H9 (cell line): ENCODE data around the gene PRAMEF10. TPM values are rescaled to one million over a fixed set of nuclear protein-coding genes. Genes with fewer than 3 reads are reported as not detected.
"Not testable (repeated sequence)": the region's sequence is repeated elsewhere in the genome, so short reads cannot be mapped to it uniquely, and the experiment has no call there.

Experiments used
- DNase-seq: peaks from one replicate; pipeline ENCODE4 v3.0.0-alpha.2; 2017
- H2AFZ ChIP-seq: one replicate; pipeline ENCODE4 v1.6.1; 2013; ENCODE audit warnings: mild to moderate bottlenecking, low read length, control low read depth, moderate library complexity
- H2AK5ac ChIP-seq: 2 replicates; pipeline ENCODE4 v1.6.1; 2013; ENCODE audit warnings: low read length, control low read depth, mixed read lengths; ENCODE audit not compliant: insufficient read length
- H2BK120ac ChIP-seq: one replicate; pipeline ENCODE4 v1.6.1; 2013; ENCODE audit warnings: low read depth, mild to moderate bottlenecking, low read length, control low read depth, inconsistent platforms; ENCODE audit not compliant: poor library complexity, severe bottlenecking
- H2BK12ac ChIP-seq: 2 replicates; pipeline ENCODE4 v1.6.1; 2013; ENCODE audit warnings: low read length, control low read depth, mixed read lengths, low read depth; ENCODE audit not compliant: insufficient read length
- H2BK15ac ChIP-seq: 2 replicates; pipeline ENCODE4 v1.6.1; 2013; ENCODE audit warnings: low read depth, low read length, control low read depth
- H2BK20ac ChIP-seq: one replicate; pipeline ENCODE4 v1.6.1; 2013; ENCODE audit warnings: low read depth, mild to moderate bottlenecking, low read length, control low read depth, inconsistent platforms; ENCODE audit not compliant: poor library complexity, severe bottlenecking
- H2BK5ac ChIP-seq: 2 replicates; pipeline ENCODE4 v1.6.1; 2013; ENCODE audit warnings: low read length, control low read depth, mixed read lengths; ENCODE audit not compliant: insufficient read length
- H3K14ac ChIP-seq: 2 replicates; pipeline ENCODE4 v1.6.1; 2013; ENCODE audit warnings: low read length, control low read depth; ENCODE audit not compliant: insufficient read depth
- H3K18ac ChIP-seq: 2 replicates; pipeline ENCODE4 v1.6.1; 2013; ENCODE audit warnings: low read depth, mild to moderate bottlenecking, mixed read lengths, low read length, control low read depth; ENCODE audit not compliant: insufficient read length
- H3K23ac ChIP-seq: 2 replicates; pipeline ENCODE4 v1.6.1; 2013; ENCODE audit warnings: low read length, control low read depth, mixed read lengths, low read depth; ENCODE audit not compliant: insufficient read length
- H3K23me2 ChIP-seq: 2 replicates; pipeline ENCODE4 v1.6.1; 2013; ENCODE audit warnings: low read depth, mild to moderate bottlenecking, mixed read lengths, low read length, control low read depth; ENCODE audit not compliant: insufficient read length, poor library complexity, severe bottlenecking
- H3K27ac ChIP-seq: 2 replicates; pipeline ENCODE4 v1.5.1; 2013; ENCODE audit warnings: low read length, control low read depth, mixed read lengths, low read depth; ENCODE audit not compliant: insufficient read length
- H3K27me3 ChIP-seq: 2 replicates; pipeline ENCODE4 v1.6.1; 2013; ENCODE audit warnings: low read length, control low read depth, inconsistent platforms; ENCODE audit not compliant: insufficient read depth
- H3K4ac ChIP-seq: 2 replicates; pipeline ENCODE4 v1.6.1; 2013; ENCODE audit warnings: low read depth, mild to moderate bottlenecking, control low read depth, inconsistent platforms, low read length, moderate library complexity
- H3K4me1 ChIP-seq: 2 replicates; pipeline ENCODE4 v1.6.1; 2013; ENCODE audit warnings: low read length, control low read depth, inconsistent platforms; ENCODE audit not compliant: insufficient read depth
- H3K4me2 ChIP-seq: 2 replicates; pipeline ENCODE4 v1.6.1; 2013; ENCODE audit warnings: low read length, control low read depth, mixed read lengths; ENCODE audit not compliant: insufficient read length, insufficient read depth
- H3K56ac ChIP-seq: 2 replicates; pipeline ENCODE4 v1.6.1; 2013; ENCODE audit warnings: low read depth, mild to moderate bottlenecking, mixed read lengths, low read length, control low read depth; ENCODE audit not compliant: insufficient read length
- H3K79me1 ChIP-seq: 2 replicates; pipeline ENCODE4 v1.6.1; 2013; ENCODE audit warnings: low read depth, mild to moderate bottlenecking, moderate library complexity, low read length, control low read depth, inconsistent platforms; ENCODE audit not compliant: insufficient read depth, poor library complexity, severe bottlenecking
- H3K79me2 ChIP-seq: 2 replicates; pipeline ENCODE4 v1.6.1; 2013; ENCODE audit warnings: low read length, control low read depth, inconsistent platforms; ENCODE audit not compliant: insufficient read depth
- H3K9ac ChIP-seq: 2 replicates; pipeline ENCODE4 v1.6.1; 2013; ENCODE audit warnings: low read length, control low read depth, mixed read lengths; ENCODE audit not compliant: insufficient read length; ENCODE audit errors: extremely low read depth
- H3K9me3 ChIP-seq: one replicate; pipeline ENCODE4 v1.6.1; 2013; ENCODE audit warnings: low read depth, low read length, inconsistent platforms; ENCODE audit not compliant: control insufficient read depth
- H3T11ph ChIP-seq: one replicate; pipeline ENCODE4 v1.6.1; 2013; ENCODE audit warnings: mild to moderate bottlenecking, low read length, control low read depth, inconsistent platforms
- H4K20me1 ChIP-seq: one replicate; pipeline ENCODE4 v1.6.1; 2013; ENCODE audit not compliant: control insufficient read depth, insufficient read length, insufficient read depth
- H4K5ac ChIP-seq: 2 replicates; pipeline ENCODE4 v1.6.1; 2013; ENCODE audit warnings: low read depth, mild to moderate bottlenecking, mixed read lengths, low read length, control low read depth; ENCODE audit not compliant: insufficient read length
- H4K8ac ChIP-seq: replicated peaks from 2 replicates; pipeline ENCODE4 v1.6.1; 2013; ENCODE audit warnings: low read length, control low read depth, mixed read lengths, low read depth; ENCODE audit not compliant: insufficient read length
- H4K91ac ChIP-seq: 2 replicates; pipeline ENCODE4 v1.6.1; 2013; ENCODE audit warnings: low read depth, mild to moderate bottlenecking, moderate library complexity, mixed read lengths, low read length, control low read depth; ENCODE audit not compliant: insufficient read length
- H3K27ac Mint-ChIP-seq, 3 experiments: 2 replicates in 2 of 3; 3 replicates in 1 of 3; pipeline ENCODE4 v1.8.0; 2020 to 2021; ENCODE audit warnings: mixed read lengths in 3 of 3, mild to moderate bottlenecking in 1 of 3, moderate library complexity in 1 of 3
- H3K27me3 Mint-ChIP-seq: 2 replicates; pipeline ENCODE4 v1.8.0; 2021; ENCODE audit warnings: low read depth, mild to moderate bottlenecking, moderate library complexity, mixed read lengths
- H3K36me3 Mint-ChIP-seq, 3 experiments: 2 replicates in 2 of 3; 3 replicates in 1 of 3; pipeline ENCODE4 v1.8.0; 2020 to 2021; ENCODE audit warnings: low read depth in 3 of 3, mixed read lengths in 3 of 3; ENCODE audit not compliant: insufficient read depth in 1 of 3
- H3K4me1 Mint-ChIP-seq, 2 experiments: 2 replicates each; pipeline ENCODE4 v1.8.0; 2020; ENCODE audit warnings: mixed read lengths in 2 of 2
- H3K4me3 Mint-ChIP-seq, 2 experiments: 2 replicates in 1 of 2; 3 replicates in 1 of 2; pipeline ENCODE4 v1.8.0; 2020 to 2021; ENCODE audit warnings: mild to moderate bottlenecking in 2 of 2, mixed read lengths in 2 of 2, moderate library complexity in 1 of 2
- H3K9me3 Mint-ChIP-seq, 2 experiments: 2 replicates in 1 of 2; 3 replicates in 1 of 2; pipeline ENCODE4 v1.8.0; 2020; ENCODE audit warnings: mild to moderate bottlenecking in 2 of 2, mixed read lengths in 2 of 2, moderate library complexity in 1 of 2
- WGBS: extraction: QIAGEN DNeasy Blood & Tissue Kit; methylation state at CpG from one replicate; pipeline ENCODE4 v1.1.7; 2013; ENCODE audit warnings: missing lambda C conversion rate, low lambda C conversion rate, mixed read lengths; ENCODE audit not compliant: insufficient read length; ENCODE audit errors: extremely low coverage; 5-methylcytosine and 5-hydroxymethylcytosine counted together
- total RNA-seq: library from RNA; stranded (reverse); gene quantifications from 2 replicates; pipeline ENCODE4 v1.2.1, GENCODE V29; 2021

PRAMEF10 gene
- total RNA-seq, 1 experiment from 2014 or later: not detected

DNA sequence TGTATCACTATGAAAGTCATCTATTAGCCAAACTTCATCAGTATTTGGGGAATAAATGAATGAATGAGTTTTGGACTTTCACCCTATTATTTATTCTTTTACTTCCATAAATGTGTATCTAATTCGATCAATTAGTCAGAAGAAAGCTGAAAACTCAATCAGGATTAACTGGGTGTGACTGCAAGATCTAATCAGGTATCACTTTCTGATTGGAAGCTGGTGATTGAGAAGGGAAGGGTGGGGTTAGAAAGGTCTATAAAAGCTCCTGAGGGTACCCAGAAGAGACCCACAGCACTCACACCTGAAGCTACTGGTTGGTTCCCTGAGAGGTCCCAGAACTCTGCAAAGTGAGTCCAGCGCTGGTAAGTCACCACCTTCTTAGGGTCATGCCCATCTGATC lies 41.3 kb downstream of the PRAMEF10 start, which contains the start of gene PRAMEF2:
Gene PRAMEF2 (plus strand): TSS at position 301 of the 400 bp plus-strand sequence. CDS start 1,924 bp downstream, outside the sequence.
- peaks cover 69 to 87% of the 10 kb centered on the region in 2 experiments for H3K9me3 Mint-ChIP-seq

More for the DNA sequence above, 41.3 kb downstream of the PRAMEF10 start, which contains the start of gene PRAMEF2:
- not testable (repeated sequence) for H3K14ac ChIP-seq, H3K18ac ChIP-seq, H2AK5ac ChIP-seq, H3K4me1 ChIP-seq, H2BK12ac ChIP-seq, H3K9ac ChIP-seq, DNase-seq, H3K23me2 ChIP-seq, H4K8ac ChIP-seq, H3K27ac Mint-ChIP-seq, H3K79me1 ChIP-seq, H3K27ac ChIP-seq, H2BK15ac ChIP-seq, H3T11ph ChIP-seq, H3K4me1 Mint-ChIP-seq, H3K56ac ChIP-seq, H3K4ac ChIP-seq, H4K20me1 ChIP-seq, H2BK5ac ChIP-seq, H3K27me3 ChIP-seq, H3K27me3 Mint-ChIP-seq, H3K4me3 Mint-ChIP-seq, H3K23ac ChIP-seq, H4K5ac ChIP-seq, H2BK120ac ChIP-seq, H3K4me2 ChIP-seq, H3K79me2 ChIP-seq, H2AFZ ChIP-seq, H2BK20ac ChIP-seq, H4K91ac ChIP-seq
- H3K9me3 ChIP-seq: peaks cover 45% of the 10 kb centered on the region
- WGBS: no CpG with 5 or more reads among the region's 2 CpGs
- peaks cover 0 to 16% (median 11%) of the 10 kb centered on the region in 3 experiments; a peak in 6 of 7 replicates for H3K36me3 Mint-ChIP-seq
